Gastroesophageal sphincter (tissue), 3 donors: ENCODE measurements around the gene ITGBL1.

ENCODE experiments used
- CTCF ChIP-seq, 4 experiments: fragments of 200-600 bp in 2 of 4; fragments of 450-650 bp in 2 of 4; sonication (generic) in 1 of 4; IDR thresholded peaks; one replicate each; pipeline ENCODE4 v1.5.1; 2017 to 2019; ENCODE audit warnings: antibody characterized with exemption in 4 of 4, mild to moderate bottlenecking in 2 of 4, moderate library complexity in 2 of 4
- EP300 ChIP-seq: sonication (generic); formaldehyde crosslinking; IDR thresholded peaks from one replicate; pipeline ENCODE4 v1.6.1; 2017; ENCODE audit warnings: antibody characterized with exemption, mild to moderate bottlenecking
- POLR2A ChIP-seq, 2 donors: fragments of 450-650 bp; IDR thresholded peaks; one replicate each; pipeline ENCODE4 v1.6.1; 2017; ENCODE audit warnings: antibody characterized with exemption in 2 of 2, mild to moderate bottlenecking in 2 of 2, moderate library complexity in 1 of 2
- POLR2AphosphoS5 ChIP-seq: sonication (generic); formaldehyde crosslinking; IDR thresholded peaks from one replicate; pipeline ENCODE4 v1.6.1; 2017; ENCODE audit warnings: antibody characterized with exemption

- no peak for TF ChIP-seq CTCF (IDR thresholded peaks at IDR 0.05)
- TF ChIP-seq EP300: no peak
- TF ChIP-seq POLR2A (IDR thresholded peaks at IDR 0.05): no peak
- TF ChIP-seq POLR2AphosphoS5: no peak
Observed at GRCh38 chr13:101594936-101595335, 142.5 kb downstream of the ITGBL1 start.
